Measurements from ENCODE around the gene DNAH6.
"Not testable (repeated sequence)": the region's sequence is repeated elsewhere in the genome, so short reads cannot be mapped to it uniquely, and the experiment has no call there.

Gene DNAH6

DNA sequence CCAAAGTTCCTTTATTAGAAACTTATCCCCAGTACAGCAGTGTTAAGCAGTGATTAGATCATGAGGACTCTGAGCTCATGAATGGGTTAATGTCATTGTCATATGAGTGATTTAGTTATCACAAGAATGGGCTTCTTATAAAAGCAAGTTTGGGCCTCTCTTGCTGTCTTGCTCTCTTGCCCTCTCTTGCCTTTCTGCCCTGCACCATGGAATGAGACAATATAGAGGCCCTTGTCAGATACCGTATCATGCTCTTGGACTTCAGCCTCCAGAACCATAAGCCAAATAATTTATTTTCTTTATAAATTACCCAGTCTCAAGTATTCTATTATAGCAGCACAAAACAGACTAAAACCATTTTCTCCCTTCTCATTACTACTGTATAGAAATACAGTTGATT is 238.8 kb downstream of the DNAH6 start:
- TF ChIP-seq SUZ12 (IDR thresholded peaks at IDR 0.05): no peak
- no peak for TF ChIP-seq FOXM1 (IDR thresholded peaks at IDR 0.05; ENCODE audit: borderline replicate concordance)
- TF ChIP-seq HDGF (IDR thresholded peaks at IDR 0.05; ENCODE audit: borderline replicate concordance): no peak
- no peak for DNase-seq (ENCODE audit: extremely low spot score)
- ChIA-PET CTCF (no interaction called here), POLR2A (no interaction called here)

DNA sequence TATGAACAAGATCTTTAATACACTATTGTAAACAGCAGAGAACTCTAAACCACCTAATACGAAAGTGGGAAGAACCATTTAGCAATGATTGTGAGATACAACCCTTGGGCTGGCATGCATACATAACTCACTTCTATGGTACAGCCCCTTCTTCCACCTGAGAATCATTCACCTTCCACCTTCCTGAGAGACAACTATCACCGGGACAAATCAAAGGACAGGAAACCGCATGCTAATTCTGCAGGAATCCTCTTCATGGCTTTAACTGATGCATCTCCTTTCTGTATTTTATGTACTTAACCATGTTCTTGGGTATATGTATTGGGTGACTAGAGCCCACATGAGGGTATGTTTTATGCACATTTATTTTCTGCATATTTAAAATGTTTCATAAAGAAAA is 241.3 kb downstream of the DNAH6 start:
- ChIA-PET CTCF (no interaction called here), POLR2A (no interaction called here)
- no peak for DNase-seq (ENCODE audit: extremely low spot score)
- TF ChIP-seq CTBP1 (IDR thresholded peaks at IDR 0.05; ENCODE audit: borderline replicate concordance) (no peak), LEF1 (IDR thresholded peaks at IDR 0.05; ENCODE audit: borderline replicate concordance) (no peak), FOXK2 (IDR thresholded peaks at IDR 0.05) (no peak), ZNF384 (IDR thresholded peaks at IDR 0.05) (no peak), SUZ12 (IDR thresholded peaks at IDR 0.05) (no peak), NFRKB (IDR thresholded peaks at IDR 0.05) (no peak), SP1 (IDR thresholded peaks at IDR 0.05) (no peak), L3MBTL2 (conservative IDR thresholded peaks at IDR 0.05) (no peak), ARNT (IDR thresholded peaks at IDR 0.05) (no peak), FOXM1 (IDR thresholded peaks at IDR 0.05; ENCODE audit: borderline replicate concordance) (no peak), TARDBP (IDR thresholded peaks at IDR 0.05) (no peak), ELF4 (IDR thresholded peaks at IDR 0.05) (no peak), HDGF (IDR thresholded peaks at IDR 0.05; ENCODE audit: borderline replicate concordance) (no peak), BHLHE40 (IDR thresholded peaks at IDR 0.05; ENCODE audit: borderline replicate concordance) (no peak), FOXA1 (IDR thresholded peaks at IDR 0.05) (no peak)
- TF ChIP-seq, protein P1, sequence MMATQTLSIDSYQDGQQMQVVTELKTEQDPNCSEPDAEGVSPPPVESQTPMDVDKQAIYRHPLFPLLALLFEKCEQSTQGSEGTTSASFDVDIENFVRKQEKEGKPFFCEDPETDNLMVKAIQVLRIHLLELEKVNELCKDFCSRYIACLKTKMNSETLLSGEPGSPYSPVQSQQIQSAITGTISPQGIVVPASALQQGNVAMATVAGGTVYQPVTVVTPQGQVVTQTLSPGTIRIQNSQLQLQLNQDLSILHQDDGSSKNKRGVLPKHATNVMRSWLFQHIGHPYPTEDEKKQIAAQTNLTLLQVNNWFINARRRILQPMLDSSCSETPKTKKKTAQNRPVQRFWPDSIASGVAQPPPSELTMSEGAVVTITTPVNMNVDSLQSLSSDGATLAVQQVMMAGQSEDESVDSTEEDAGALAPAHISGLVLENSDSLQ (IDR thresholded peaks at IDR 0.05): no peak

DNA sequence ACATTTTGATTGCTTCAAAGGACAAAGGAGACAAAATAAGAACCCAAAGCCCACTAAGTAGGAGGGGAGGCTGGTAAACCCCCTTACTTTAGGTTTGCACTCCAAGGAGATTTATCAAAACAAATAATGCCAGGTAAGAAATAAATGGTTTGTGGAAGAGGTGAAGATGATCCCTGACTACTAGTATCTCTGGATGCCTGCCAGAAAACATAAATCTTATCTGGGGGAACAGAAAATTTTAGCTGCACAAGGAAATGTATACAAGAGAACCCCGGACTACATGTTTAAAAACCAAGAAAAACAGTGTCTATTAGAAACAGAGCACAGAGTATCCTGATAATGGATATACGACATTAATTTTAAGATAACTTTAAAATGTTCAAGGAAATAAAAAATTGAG is 250.5 kb downstream of the DNAH6 start:
- CTCF ChIA-PET: no interaction called here
- TF ChIP-seq TARDBP (IDR thresholded peaks at IDR 0.05) (no peak), ARNT (IDR thresholded peaks at IDR 0.05) (no peak), L3MBTL2 (conservative IDR thresholded peaks at IDR 0.05) (no peak), SP1 (IDR thresholded peaks at IDR 0.05) (no peak), BHLHE40 (IDR thresholded peaks at IDR 0.05; ENCODE audit: borderline replicate concordance) (no peak), CTBP1 (IDR thresholded peaks at IDR 0.05; ENCODE audit: borderline replicate concordance) (no peak), ZNF384 (IDR thresholded peaks at IDR 0.05) (no peak), FOXA1 (IDR thresholded peaks at IDR 0.05) (no peak), NFRKB (IDR thresholded peaks at IDR 0.05) (no peak), FOXM1 (IDR thresholded peaks at IDR 0.05; ENCODE audit: borderline replicate concordance) (no peak), ELF4 (IDR thresholded peaks at IDR 0.05) (no peak), HDGF (IDR thresholded peaks at IDR 0.05; ENCODE audit: borderline replicate concordance) (no peak), LEF1 (IDR thresholded peaks at IDR 0.05; ENCODE audit: borderline replicate concordance) (no peak), FOXK2 (IDR thresholded peaks at IDR 0.05) (no peak)
- TF ChIP-seq, protein P1 (IDR thresholded peaks at IDR 0.05): no peak
- DNase-seq (ENCODE audit: extremely low spot score): no peak
- POLR2A ChIA-PET: no interaction called here

DNA sequence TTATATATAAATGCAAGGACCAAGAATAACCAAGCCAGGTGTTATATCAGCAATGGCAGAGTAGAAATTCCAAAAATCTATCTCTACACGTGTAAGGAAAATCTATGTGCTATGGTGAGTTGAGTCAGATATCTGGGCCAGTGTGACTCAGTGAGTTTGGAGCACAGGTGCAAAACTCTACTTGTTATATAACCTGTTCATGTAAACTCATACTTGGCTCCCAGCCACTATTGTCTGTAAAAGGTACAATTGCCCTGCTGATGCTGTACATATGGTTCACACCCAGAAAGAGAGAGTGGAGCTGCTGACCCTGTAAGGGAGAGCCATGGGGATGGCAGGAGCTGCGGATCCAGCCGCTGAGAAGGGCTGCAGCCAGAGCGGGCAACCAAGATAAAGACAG is 252.5 kb downstream of the DNAH6 start:
- TF ChIP-seq SP1 (IDR thresholded peaks at IDR 0.05) (no peak), HDGF (IDR thresholded peaks at IDR 0.05; ENCODE audit: borderline replicate concordance) (no peak), L3MBTL2 (conservative IDR thresholded peaks at IDR 0.05) (no peak), NFRKB (IDR thresholded peaks at IDR 0.05) (no peak), TARDBP (IDR thresholded peaks at IDR 0.05) (no peak), FOXM1 (IDR thresholded peaks at IDR 0.05; ENCODE audit: borderline replicate concordance) (no peak), CTBP1 (IDR thresholded peaks at IDR 0.05; ENCODE audit: borderline replicate concordance) (no peak), FOXA1 (IDR thresholded peaks at IDR 0.05) (no peak), ELF4 (IDR thresholded peaks at IDR 0.05) (no peak), BHLHE40 (IDR thresholded peaks at IDR 0.05; ENCODE audit: borderline replicate concordance) (no peak), FOXK2 (IDR thresholded peaks at IDR 0.05) (no peak), ARNT (IDR thresholded peaks at IDR 0.05) (no peak), ZNF384 (IDR thresholded peaks at IDR 0.05) (no peak), SUZ12 (IDR thresholded peaks at IDR 0.05) (no peak), LEF1 (IDR thresholded peaks at IDR 0.05; ENCODE audit: borderline replicate concordance) (no peak)
- TF ChIP-seq, protein P1 (IDR thresholded peaks at IDR 0.05): no peak
- ChIA-PET POLR2A (no interaction called here), CTCF (no interaction called here)
- no peak for DNase-seq (ENCODE audit: extremely low spot score)

DNA sequence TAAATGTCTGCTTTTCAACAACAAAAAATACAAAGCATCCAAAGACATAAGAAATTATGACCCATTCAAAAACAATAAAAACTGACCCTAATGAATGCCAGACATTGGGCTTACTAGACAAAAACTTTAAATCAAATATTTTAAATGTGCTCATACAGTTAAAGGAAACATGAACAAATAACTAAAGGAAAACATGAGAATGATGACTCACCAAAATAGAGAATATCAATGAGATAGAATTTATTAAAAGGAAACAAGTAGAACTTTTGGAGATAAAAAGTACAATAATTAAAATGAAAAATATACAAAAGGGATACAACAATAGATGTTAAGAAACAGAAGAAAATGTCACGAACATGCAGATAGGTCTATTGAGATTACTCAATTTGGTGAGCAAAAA is 254.0 kb downstream of the DNAH6 start:
- TF ChIP-seq ZNF384 (IDR thresholded peaks at IDR 0.05) (no peak), HDGF (IDR thresholded peaks at IDR 0.05; ENCODE audit: borderline replicate concordance) (no peak), BHLHE40 (IDR thresholded peaks at IDR 0.05; ENCODE audit: borderline replicate concordance) (no peak), CTBP1 (IDR thresholded peaks at IDR 0.05; ENCODE audit: borderline replicate concordance) (no peak), TARDBP (IDR thresholded peaks at IDR 0.05) (no peak), FOXK2 (IDR thresholded peaks at IDR 0.05) (no peak), ELF4 (IDR thresholded peaks at IDR 0.05) (no peak), SP1 (IDR thresholded peaks at IDR 0.05) (no peak), ARNT (IDR thresholded peaks at IDR 0.05) (no peak), NFRKB (IDR thresholded peaks at IDR 0.05) (no peak), SUZ12 (IDR thresholded peaks at IDR 0.05) (no peak), FOXA1 (IDR thresholded peaks at IDR 0.05) (no peak), L3MBTL2 (conservative IDR thresholded peaks at IDR 0.05) (no peak)
- TF ChIP-seq, protein P1 (IDR thresholded peaks at IDR 0.05): no peak
- CTCF ChIA-PET: no interaction called here
- POLR2A ChIA-PET: no interaction called here
- no peak for DNase-seq (ENCODE audit: extremely low spot score)

DNA sequence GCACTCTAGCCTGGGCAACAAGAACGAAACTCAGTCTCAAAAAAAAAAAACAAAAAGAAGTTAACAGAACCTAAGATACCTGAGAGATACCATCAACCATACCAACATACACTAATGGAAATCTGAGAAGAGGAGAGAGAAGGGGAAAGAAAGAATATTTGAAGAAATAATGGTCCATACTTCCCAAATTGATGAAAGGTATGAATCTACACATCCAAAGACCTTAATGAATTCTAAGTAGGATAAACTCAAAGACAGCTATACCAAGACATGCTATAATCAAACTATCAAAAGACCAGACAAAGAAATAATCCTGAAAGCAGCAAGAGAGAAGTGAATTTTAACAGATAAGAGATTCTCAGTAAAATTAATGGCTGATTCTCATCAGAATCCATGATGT is 255.0 kb downstream of the DNAH6 start:
- no peak for TF ChIP-seq L3MBTL2 (conservative IDR thresholded peaks at IDR 0.05)
- TF ChIP-seq BHLHE40 (IDR thresholded peaks at IDR 0.05; ENCODE audit: borderline replicate concordance): no peak
- no peak for TF ChIP-seq ZNF384 (IDR thresholded peaks at IDR 0.05)
- TF ChIP-seq CTBP1 (IDR thresholded peaks at IDR 0.05; ENCODE audit: borderline replicate concordance): no peak
- TF ChIP-seq ARNT (IDR thresholded peaks at IDR 0.05): no peak
- TF ChIP-seq SP1 (IDR thresholded peaks at IDR 0.05): no peak
- TF ChIP-seq HDGF (IDR thresholded peaks at IDR 0.05; ENCODE audit: borderline replicate concordance): no peak
- TF ChIP-seq, protein P1 (IDR thresholded peaks at IDR 0.05): no peak
- no peak for TF ChIP-seq ELF4 (IDR thresholded peaks at IDR 0.05)
- no peak for TF ChIP-seq FOXK2 (IDR thresholded peaks at IDR 0.05)
- TF ChIP-seq SUZ12 (IDR thresholded peaks at IDR 0.05): no peak
- TF ChIP-seq NFRKB (IDR thresholded peaks at IDR 0.05): no peak
- TF ChIP-seq LEF1 (IDR thresholded peaks at IDR 0.05; ENCODE audit: borderline replicate concordance): no peak
- no peak for TF ChIP-seq FOXM1 (IDR thresholded peaks at IDR 0.05; ENCODE audit: borderline replicate concordance)
- POLR2A ChIA-PET: no interaction called here
- CTCF ChIA-PET: no interaction called here
- no peak for DNase-seq (ENCODE audit: extremely low spot score)

DNA sequence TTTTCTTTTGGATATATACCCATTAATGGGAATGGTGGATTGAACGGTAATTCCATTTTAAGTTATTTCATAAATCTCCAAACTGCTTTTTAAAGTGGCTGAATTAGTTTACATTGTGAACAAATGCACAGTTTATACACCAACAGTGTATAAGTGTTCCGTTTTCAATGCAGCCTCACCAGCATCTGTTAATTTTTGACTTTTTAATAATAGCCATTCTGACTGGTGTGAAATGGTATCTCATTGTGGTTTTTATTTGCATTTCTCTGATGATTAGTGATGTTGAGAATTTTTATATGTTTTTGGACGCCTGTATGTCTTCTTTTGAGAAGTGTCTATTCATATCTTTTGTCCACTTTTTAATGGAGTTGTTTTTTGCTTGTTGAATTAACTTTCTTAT is 257.3 kb downstream of the DNAH6 start:
- POLR2A ChIA-PET; DNase-seq (ENCODE audit: extremely low spot score); CTCF ChIA-PET: not testable (repeated sequence)

Measured in HEK293T (cell line).